Tibial nerve (tissue), 4 donors: ENCODE data around the gene SH3YL1. TPM values are rescaled to one million over a fixed set of nuclear protein-coding genes. Genes with fewer than 3 reads are reported as not detected.

ENCODE experiments used
- DNase-seq, 2 donors: peaks; one replicate each; pipeline ENCODE4 v3.0.0-alpha.2; 2019; ENCODE audit warnings: low spot score in 2 of 2
- H3K27ac ChIP-seq, 4 donors: fragments of 200-600 bp; sonication (generic) in 3 of 4; one replicate each; pipeline ENCODE4 v1.5.1; 2017 to 2019; ENCODE audit warnings: mild to moderate bottlenecking in 1 of 4
- H3K27me3 ChIP-seq, 2 donors: fragments of 200-600 bp; sonication (generic) in 1 of 2; one replicate each; pipeline versions ENCODE4 v1.5.1 to v1.6.0; 2017 to 2019
- H3K36me3 ChIP-seq, 3 donors: fragments of 200-600 bp; sonication (generic); one replicate each; pipeline ENCODE4 v1.5.1; 2018 to 2019
- H3K4me1 ChIP-seq, 4 donors: fragments of 200-600 bp; sonication (generic) in 3 of 4; one replicate each; pipeline ENCODE4 v1.5.1; 2017 to 2019
- H3K4me3 ChIP-seq, 4 donors: fragments of 200-600 bp; sonication (generic) in 3 of 4; one replicate each; pipeline ENCODE4 v1.5.1; 2017 to 2019; ENCODE audit warnings: mild to moderate bottlenecking in 1 of 4, moderate library complexity in 1 of 4
- H3K9me3 ChIP-seq, 4 donors: fragments of 200-600 bp; sonication (generic) in 3 of 4; one replicate each; pipeline ENCODE4 v1.5.1; 2017 to 2019
- EP300 ChIP-seq, 2 donors: sonication (generic); formaldehyde crosslinking; IDR thresholded peaks; one replicate each; pipeline ENCODE4 v1.6.1; 2017; ENCODE audit warnings: antibody characterized with exemption in 2 of 2, mild to moderate bottlenecking in 1 of 2
- POLR2A ChIP-seq, 2 donors: fragments of 450-650 bp; IDR thresholded peaks; one replicate each; pipeline ENCODE4 v1.6.1; 2017; ENCODE audit warnings: antibody characterized with exemption in 2 of 2, mild to moderate bottlenecking in 2 of 2, moderate library complexity in 2 of 2
- WGBS, 2 donors: methylation state at CpG; one replicate each; pipeline ENCODE4 v1.1.5; 2018; 5-methylcytosine and 5-hydroxymethylcytosine counted together
- total RNA-seq, 4 donors: library from RNA; depleted of rRNA; stranded (reverse); fragments of >200 nt; gene quantifications; one replicate each; pipeline ENCODE4 v1.1.0, GENCODE V29; 2016
- TF ChIP-seq, protein P1 (sequence below), 5 experiments: fragments of 200-600 bp in 3 of 5; fragments of 450-650 bp in 2 of 5; sonication (generic) in 3 of 5; IDR thresholded peaks; one replicate each; pipeline ENCODE4 v1.5.1; 2016 to 2019; ENCODE audit warnings: antibody characterized with exemption in 5 of 5, mild to moderate bottlenecking in 3 of 5, moderate library complexity in 2 of 5

SH3YL1 gene
- total RNA-seq, 4 donors from 2014 or later = 22.2 to 36.0 (median 30.0) TPM

DNA sequence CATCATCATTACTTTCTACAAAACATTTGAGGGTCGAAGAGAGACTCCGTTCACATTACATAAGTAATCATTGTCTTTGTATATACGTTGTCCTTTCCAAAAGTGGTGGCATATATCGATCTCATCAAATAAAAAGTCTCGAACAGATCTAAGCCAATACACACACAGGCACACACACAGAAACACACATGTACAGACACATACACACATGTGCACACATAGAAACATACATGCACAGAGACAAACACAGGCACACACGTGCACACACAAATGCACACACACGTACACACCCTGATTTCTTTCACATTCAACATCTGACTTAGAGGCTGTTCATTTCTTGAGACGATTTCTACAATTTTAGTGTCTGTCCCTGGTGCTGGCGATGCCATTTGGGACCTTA is 41.5 kb upstream of the SH3YL1 start:
- Histone ChIP-seq H3K9me3 (peaks cover 0 to 14% (median 0%) of the 10 kb centered on the region in 4 donors), H3K4me3 (no peak overlapping the region), H3K27ac (no peak overlapping the region), H3K27me3 (no peaks in the 10 kb centered on the region), H3K4me1 (no peaks in the 10 kb centered on the region), H3K36me3 (no peaks in the 10 kb centered on the region)
- TF ChIP-seq, protein P1, sequence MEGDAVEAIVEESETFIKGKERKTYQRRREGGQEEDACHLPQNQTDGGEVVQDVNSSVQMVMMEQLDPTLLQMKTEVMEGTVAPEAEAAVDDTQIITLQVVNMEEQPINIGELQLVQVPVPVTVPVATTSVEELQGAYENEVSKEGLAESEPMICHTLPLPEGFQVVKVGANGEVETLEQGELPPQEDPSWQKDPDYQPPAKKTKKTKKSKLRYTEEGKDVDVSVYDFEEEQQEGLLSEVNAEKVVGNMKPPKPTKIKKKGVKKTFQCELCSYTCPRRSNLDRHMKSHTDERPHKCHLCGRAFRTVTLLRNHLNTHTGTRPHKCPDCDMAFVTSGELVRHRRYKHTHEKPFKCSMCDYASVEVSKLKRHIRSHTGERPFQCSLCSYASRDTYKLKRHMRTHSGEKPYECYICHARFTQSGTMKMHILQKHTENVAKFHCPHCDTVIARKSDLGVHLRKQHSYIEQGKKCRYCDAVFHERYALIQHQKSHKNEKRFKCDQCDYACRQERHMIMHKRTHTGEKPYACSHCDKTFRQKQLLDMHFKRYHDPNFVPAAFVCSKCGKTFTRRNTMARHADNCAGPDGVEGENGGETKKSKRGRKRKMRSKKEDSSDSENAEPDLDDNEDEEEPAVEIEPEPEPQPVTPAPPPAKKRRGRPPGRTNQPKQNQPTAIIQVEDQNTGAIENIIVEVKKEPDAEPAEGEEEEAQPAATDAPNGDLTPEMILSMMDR (IDR thresholded peaks at IDR 0.05) = no peak
- TF ChIP-seq POLR2A (IDR thresholded peaks at IDR 0.05) (no peak), EP300 (IDR thresholded peaks at IDR 0.05) (no peak)
- no peak for DNase-seq
- WGBS, 2 donors = 80 to 88% methylated on average over 9 of the region's 9 CpGs

DNA sequence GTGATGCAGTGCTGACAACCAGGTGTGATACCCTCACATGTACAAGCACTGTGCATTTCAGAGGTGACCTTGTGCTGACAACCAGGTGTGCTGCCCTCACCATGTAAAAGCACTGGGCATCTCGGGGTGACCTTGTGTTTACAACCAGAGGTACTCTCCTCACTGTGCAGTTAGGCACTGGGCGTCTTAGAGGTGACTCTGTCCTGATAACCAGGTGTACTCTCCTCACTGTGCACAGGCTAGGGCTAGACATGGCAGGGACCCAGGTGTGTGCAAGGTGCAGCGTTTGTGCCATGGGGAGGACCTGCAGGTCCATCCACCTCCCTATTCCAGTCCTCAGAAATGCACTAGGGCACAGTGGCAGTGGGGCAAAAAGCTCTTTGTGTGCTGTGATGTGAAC is 32.5 kb upstream of the SH3YL1 start:
- WGBS, 2 donors = 72 to 79% methylated on average over 3 of the region's 3 CpGs
- Histone ChIP-seq H3K36me3 (no peaks in the 10 kb centered on the region), H3K4me3 (no peak overlapping the region), H3K27me3 (no peaks in the 10 kb centered on the region), H3K4me1 (no peaks in the 10 kb centered on the region), H3K27ac (no peak overlapping the region), H3K9me3 (no peaks in the 10 kb centered on the region)
- DNase-seq = no peak
- no peak for TF ChIP-seq POLR2A (IDR thresholded peaks at IDR 0.05)
- no peak for TF ChIP-seq EP300 (IDR thresholded peaks at IDR 0.05)
- TF ChIP-seq, protein P1 (IDR thresholded peaks at IDR 0.05) = no peak

DNA sequence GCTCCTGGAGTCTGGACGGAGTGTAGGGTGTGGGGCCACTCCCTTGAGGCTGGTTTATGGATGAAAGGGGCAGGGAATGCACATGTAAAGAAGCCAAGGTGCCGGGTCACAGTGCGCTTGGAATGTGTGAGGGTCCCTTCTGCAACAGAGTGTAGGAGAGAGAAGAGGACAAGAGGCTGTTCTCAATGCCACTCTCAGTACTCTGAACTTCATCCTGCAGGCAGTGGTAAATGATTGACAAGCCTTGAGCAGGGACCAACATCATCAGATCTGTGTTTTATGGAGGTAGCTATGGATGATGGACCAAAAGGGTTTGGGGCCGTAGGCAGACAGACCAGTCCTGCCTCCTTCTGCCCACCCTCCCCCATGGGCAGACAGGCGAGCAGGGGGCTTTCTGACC is 31.3 kb upstream of the SH3YL1 start:
- no peak for DNase-seq
- WGBS, 2 donors = 72 to 83% methylated on average over 5 of the region's 5 CpGs
- H3K27me3 ChIP-seq = peaks cover 0 to 12% of the 10 kb centered on the region in 2 donors
- TF ChIP-seq POLR2A (IDR thresholded peaks at IDR 0.05) (no peak), EP300 (IDR thresholded peaks at IDR 0.05) (no peak)
- TF ChIP-seq, protein P1 (IDR thresholded peaks at IDR 0.05) = no peak
- H3K36me3 ChIP-seq = no peaks in the 10 kb centered on the region
- no peak overlapping the region for H3K4me3 ChIP-seq
- H3K4me1 ChIP-seq = peaks cover 0 to 4% (median 2%) of the 10 kb centered on the region in 4 donors
- no peaks in the 10 kb centered on the region for H3K9me3 ChIP-seq
- H3K27ac ChIP-seq = no peak overlapping the region

DNA sequence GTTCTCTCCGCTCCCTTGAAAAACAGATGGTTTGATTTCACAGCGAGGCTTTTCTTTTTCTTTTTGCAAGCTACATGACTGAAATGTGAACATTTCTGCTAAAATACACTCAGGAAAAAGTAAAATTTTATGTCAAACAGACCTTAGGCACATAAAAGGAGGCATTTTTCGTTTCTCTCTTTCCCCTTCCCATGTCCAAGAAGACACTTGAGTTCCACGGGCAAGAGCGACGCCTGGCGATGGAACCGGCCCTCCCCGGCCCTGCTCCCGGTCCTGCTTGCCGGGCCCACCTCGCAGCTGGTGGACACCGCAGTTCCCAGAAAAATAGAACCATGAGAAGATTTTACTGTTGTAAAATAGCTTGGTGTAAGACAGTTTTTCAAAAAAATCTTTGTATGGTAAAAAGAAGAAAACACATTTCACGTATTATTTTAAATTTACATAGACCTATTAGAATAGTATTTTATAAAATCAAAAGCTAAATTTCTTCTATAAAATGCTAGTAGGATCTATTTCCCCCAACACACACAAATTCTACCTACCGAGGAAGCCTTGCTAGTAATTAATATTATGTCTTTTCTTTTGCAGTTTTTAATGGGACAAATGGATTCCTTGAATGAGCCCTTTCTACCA is 26.4 kb upstream of the SH3YL1 start:
- DNase-seq = peak; percentile 44 to 70
- 7 to 11% methylated on average over 15 of the region's 15 CpGs for WGBS, 2 donors
- no peaks in the 10 kb centered on the region for H3K36me3 ChIP-seq
- peaks cover 0 to 49% of the 10 kb centered on the region in 2 donors for H3K27me3 ChIP-seq
- peak overlapping the region; percentile 33 to 58 (median 46) for H3K4me3 ChIP-seq
- H3K27ac ChIP-seq = peak overlapping the region in 2 of 4 donors; percentile 55 to 86
- H3K9me3 ChIP-seq = no peaks in the 10 kb centered on the region
- peaks cover 0 to 46% (median 15%) of the 10 kb centered on the region in 4 donors for H3K4me1 ChIP-seq
- TF ChIP-seq EP300 (IDR thresholded peaks at IDR 0.05) = no peak
- TF ChIP-seq POLR2A (IDR thresholded peaks at IDR 0.05) = no peak
- TF ChIP-seq, protein P1 (IDR thresholded peaks at IDR 0.05) = peak; percentile 42 to 67 (median 53)

DNA sequence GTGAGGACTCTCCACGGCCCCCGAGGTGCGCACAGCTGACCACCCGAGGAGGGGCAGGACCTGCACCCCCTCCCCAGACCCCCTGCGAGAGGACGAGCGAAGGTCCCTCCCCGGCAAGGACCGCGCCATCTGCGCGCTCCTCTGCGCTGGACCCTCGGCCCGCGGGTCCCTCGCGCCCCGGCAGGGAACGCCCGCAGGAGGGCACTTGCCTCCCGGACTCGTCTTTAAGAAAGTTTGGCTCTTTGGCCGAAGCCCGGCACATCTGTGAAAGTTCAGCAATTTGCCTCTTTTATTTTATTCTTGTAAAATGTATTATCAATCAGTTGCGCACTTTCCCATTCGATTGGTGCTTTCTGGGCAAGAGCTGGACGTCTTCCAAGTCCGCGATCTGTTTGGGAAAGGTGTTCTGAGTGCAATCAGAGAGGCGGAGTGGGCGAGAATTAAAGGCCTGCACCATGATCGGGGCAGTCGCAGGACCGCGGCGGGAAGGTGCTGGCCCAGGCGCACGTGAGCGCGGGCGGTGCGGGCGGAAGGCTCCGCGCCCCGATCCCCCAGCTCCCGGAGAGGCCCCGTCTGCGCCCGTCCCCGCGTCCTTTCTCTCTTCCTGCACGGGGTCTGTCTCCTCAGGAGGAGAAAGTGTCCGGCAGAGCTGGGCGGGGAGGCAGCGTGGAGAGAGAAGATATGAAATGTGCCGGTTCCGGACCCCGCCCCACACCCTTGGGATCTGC is 25.7 kb upstream of the SH3YL1 start:
- H3K9me3 ChIP-seq = no peaks in the 10 kb centered on the region
- peak in 1 of 2 donors; percentile 47 for DNase-seq
- peaks cover 0 to 49% of the 10 kb centered on the region in 2 donors for H3K27me3 ChIP-seq
- 0 to 1% methylated on average over 47 to 54 of the region's 60 CpGs for WGBS, 2 donors
- H3K4me3 ChIP-seq = peak overlapping the region; percentile 33 to 58 (median 46)
- H3K27ac ChIP-seq = peak overlapping the region in 2 of 4 donors; percentile 80 to 86
- H3K36me3 ChIP-seq = no peaks in the 10 kb centered on the region
- peaks cover 0 to 53% (median 15%) of the 10 kb centered on the region in 4 donors for H3K4me1 ChIP-seq
- TF ChIP-seq, protein P1 (IDR thresholded peaks at IDR 0.05) = no peak
- TF ChIP-seq EP300 (IDR thresholded peaks at IDR 0.05) = peak in 1 of 2 donors; percentile 7
- no peak for TF ChIP-seq POLR2A (IDR thresholded peaks at IDR 0.05)
